Measurements from ENCODE around the gene STAT6.

GRCh38 chr12:57141249-57141648, 30.1 kb upstream of the STAT6 start:
- TF ChIP-seq MEF2B (IDR thresholded peaks at IDR 0.05; ENCODE audit: partially characterized antibody, poor library complexity, severe bottlenecking): no peak
- TF ChIP-seq, protein P1, sequence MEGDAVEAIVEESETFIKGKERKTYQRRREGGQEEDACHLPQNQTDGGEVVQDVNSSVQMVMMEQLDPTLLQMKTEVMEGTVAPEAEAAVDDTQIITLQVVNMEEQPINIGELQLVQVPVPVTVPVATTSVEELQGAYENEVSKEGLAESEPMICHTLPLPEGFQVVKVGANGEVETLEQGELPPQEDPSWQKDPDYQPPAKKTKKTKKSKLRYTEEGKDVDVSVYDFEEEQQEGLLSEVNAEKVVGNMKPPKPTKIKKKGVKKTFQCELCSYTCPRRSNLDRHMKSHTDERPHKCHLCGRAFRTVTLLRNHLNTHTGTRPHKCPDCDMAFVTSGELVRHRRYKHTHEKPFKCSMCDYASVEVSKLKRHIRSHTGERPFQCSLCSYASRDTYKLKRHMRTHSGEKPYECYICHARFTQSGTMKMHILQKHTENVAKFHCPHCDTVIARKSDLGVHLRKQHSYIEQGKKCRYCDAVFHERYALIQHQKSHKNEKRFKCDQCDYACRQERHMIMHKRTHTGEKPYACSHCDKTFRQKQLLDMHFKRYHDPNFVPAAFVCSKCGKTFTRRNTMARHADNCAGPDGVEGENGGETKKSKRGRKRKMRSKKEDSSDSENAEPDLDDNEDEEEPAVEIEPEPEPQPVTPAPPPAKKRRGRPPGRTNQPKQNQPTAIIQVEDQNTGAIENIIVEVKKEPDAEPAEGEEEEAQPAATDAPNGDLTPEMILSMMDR (IDR thresholded peaks at IDR 0.05 in 2 of 3, conservative IDR thresholded peaks at IDR 0.05 in 1 of 3; ENCODE audit: control insufficient read depth in 2 of 3, extremely low read depth in 1 of 3, insufficient read depth in 1 of 3, low read depth in 3 of 3, low read length in 3 of 3): no peak
- TF ChIP-seq NR2C2 (IDR thresholded peaks at IDR 0.05; ENCODE audit: borderline replicate concordance, control insufficient read depth, insufficient read length, low read depth): no peak
- TF ChIP-seq, protein P2, sequence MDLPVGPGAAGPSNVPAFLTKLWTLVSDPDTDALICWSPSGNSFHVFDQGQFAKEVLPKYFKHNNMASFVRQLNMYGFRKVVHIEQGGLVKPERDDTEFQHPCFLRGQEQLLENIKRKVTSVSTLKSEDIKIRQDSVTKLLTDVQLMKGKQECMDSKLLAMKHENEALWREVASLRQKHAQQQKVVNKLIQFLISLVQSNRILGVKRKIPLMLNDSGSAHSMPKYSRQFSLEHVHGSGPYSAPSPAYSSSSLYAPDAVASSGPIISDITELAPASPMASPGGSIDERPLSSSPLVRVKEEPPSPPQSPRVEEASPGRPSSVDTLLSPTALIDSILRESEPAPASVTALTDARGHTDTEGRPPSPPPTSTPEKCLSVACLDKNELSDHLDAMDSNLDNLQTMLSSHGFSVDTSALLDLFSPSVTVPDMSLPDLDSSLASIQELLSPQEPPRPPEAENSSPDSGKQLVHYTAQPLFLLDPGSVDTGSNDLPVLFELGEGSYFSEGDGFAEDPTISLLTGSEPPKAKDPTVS (IDR thresholded peaks at IDR 0.05; ENCODE audit: low read depth, low read length): no peak
- TF ChIP-seq KLF5 (IDR thresholded peaks at IDR 0.05; ENCODE audit: partially characterized antibody): no peak
- no peak for TF ChIP-seq POLR2A (IDR thresholded peaks at IDR 0.05; ENCODE audit: low read depth, low read length)
